CD4-positive, alpha-beta T cell treated with Interleukin-6 for 4 hours (primary cell): Measurements from ENCODE around the gene ASPM.
"Not testable (repeated sequence)": the region's sequence is repeated elsewhere in the genome, so short reads cannot be mapped to it uniquely, and the experiment has no call there.

Experiments used
- DNase-seq: peaks from one replicate; pipeline ENCODE4 v3.0.0-alpha.2; 2020; ENCODE audit warnings: mixed read lengths

The ASPM gene

DNA sequence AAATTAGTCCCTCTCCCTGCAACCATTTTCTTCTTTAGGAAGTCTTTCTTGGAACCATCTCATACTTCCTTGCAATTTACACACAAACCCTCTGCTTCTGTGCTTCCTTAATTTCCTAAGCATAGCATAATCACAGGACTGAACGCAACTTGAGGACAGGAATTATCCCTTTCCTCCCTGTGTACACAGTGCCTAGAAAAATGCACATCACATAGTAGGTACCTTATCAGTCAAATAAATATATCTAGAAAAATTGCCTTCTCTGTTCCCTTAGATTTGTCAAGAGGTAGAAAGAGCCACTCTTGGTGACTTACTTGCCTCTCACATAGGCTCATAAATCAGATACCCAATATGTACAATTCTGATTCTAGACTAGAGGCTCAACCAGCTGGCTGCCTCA, 4.9 kb downstream of the ASPM start:
- no peak for DNase-seq

DNA sequence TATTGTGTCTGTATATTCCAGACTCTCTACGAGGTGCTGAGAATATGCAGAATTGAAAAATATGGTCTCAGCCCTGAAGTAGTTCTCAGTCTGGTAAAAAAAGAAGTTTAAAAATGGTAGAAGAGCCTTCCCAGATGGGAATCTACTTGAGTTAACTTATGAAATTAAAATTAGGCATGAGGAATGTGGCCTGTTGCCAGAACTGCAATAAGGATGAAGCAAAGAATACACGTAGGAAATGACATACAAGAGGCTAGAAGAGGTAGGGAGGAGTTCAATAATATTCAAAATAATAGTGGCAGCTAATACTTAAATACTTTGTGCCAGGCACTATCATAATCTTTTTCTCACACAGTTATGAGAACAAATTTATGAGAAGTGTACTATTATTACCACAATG, 6.3 kb downstream of the ASPM start:
- no peak for DNase-seq

DNA sequence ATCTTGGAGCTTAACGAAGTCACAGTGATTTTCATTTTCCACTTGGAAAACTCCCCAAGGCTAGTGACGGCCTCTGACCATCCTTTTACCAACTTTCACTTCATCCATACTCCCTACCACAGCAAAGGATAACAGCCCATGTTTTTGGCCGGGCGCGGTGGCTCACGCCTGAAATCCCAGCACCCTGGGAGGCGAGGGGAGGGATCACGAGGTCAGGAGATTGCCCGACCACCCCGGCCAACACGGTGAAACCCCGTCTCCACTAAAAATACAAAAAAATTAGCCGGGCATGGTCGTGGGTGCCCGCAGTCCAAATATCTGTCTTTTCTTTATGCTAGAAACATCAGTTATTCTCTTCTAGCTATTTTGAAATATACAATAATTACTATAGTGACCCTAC, 7.3 kb downstream of the ASPM start:
- DNase-seq, result no peak

DNA sequence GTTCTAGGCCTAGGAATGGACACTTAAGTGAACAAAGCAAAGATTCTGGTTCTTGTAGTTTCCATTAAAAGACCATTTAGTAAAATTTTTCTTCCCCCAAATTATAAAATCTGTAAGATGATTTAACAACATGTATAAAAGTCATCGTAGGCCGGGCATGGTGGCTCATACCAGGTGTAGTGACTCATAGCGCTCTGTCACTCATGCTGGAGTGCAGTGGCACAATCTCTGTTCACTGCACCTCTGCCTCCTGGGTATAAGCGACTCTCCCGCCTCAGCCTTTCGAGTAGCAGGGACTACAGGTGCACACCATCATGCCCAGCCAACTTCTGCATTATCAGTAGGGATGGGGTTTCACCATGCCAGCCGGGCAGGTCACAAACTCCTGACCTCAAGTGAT, 9.1 kb downstream of the ASPM start:
- DNase-seq, result no peak

DNA sequence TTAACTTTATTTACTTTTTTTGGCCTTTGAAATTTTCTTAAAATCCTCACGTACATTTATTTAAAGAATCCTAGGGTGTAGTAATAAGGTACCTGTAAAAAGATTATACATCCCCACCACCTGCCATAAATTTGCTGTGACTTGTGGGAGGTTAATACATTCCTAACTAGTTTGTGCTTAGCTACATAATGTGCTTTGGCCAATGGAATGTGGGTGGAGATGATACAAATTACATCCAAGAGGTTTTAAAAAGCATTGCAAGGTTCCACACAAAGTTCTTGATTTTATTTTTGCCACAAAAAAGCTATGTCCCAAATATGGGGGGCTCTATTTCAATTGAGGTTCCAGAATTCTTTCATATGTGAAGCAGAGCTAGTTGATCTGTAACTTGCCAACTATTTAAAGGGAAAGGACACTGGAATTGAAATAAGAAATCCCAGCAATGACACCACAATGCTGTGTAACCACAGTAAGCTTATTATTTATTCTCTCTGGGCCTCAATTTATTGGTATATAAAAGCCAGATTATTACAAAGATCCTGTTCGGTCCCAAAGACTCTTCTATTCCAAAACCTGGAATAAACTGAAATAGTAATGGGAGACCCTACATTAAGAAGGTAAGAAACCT, 15.7 kb downstream of the ASPM start:
- no peak for DNase-seq

DNA sequence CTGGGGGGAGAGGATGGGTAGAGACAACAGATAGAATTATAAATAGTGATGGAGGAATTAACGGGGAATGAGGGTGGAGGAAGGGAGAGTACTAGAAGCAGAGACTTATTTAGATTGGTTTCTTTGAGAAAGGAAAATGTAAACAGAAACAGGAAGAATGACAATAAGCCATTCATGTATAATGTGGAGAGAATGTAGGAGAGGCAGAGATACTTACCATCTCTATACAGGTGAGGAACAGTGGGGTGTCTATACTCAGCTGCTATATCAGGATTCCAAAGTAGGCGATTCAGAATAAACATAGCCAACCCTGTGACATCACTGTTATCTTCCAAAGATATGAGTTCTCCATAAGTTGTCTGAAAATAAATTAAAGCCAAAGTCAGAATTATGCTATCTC, 16.8 kb downstream of the ASPM start:
- DNase-seq, result no peak

DNA sequence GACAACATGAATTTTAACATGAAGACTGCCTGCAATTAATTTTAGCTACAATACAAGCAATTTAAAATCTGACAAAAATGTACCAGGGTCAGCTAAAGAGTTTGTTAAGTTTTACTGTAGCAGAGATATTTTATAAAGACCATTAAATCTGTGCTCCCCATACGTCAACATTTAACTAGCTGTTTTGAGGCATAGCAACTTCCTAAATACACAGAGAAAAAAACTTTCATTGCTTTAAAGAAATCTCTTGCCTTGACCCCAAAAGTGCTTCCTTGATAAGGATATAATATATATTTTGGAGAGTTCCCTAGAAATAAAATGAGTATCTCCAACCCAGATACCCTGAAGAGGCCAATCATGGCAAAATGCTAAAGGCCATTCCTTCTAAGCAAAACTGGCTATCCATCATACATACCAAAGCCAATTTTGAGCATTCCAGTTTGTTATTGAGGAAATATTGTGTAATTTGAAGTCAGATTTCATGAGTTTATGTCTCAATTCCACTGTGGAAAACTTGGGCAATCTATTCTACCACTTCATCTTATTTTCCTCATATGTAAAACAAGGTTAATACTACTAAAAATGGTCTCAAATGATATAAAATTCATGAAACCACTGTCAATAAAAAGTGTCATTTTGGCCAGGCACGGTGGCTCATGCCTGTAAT, 19.1 kb downstream of the ASPM start:
- DNase-seq, result no peak

DNA sequence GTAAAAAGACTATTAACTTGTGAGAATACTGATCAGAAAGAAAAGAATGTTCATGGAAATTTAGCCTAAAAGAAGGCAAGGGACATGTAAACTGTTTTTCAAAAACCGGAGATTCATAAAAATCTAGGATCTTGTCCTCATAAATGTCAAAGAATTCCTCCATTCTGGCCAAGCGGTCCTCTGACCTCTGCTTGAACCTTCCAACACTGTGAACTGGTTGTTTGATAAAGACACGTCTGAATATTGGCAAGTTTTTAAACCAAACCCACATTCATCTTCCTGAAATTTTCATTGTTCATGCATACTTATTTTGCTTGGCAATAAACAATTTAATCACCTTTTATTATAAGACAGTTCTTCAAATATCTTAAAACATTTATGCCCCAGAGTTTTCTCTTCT, 19.8 kb downstream of the ASPM start:
- DNase-seq, result no peak

DNA sequence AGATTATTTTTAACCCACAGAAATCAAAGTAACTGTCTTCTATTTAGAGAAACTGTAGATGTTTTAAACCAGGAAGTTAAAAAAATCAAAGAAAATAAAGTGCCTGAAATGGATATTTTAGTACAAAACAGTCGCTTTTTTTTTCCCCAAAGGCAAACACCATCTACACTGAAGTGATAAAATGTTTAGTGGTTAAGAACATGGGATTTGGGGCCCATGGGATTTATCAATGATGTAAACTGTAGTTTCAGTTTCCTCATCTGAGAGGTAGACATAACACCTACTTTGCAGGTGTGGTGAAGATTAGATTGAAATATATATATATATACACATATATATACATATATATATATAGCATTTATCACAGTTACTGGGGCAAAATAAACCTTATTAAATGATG, 22.1 kb downstream of the ASPM start:
- no peak for DNase-seq

DNA sequence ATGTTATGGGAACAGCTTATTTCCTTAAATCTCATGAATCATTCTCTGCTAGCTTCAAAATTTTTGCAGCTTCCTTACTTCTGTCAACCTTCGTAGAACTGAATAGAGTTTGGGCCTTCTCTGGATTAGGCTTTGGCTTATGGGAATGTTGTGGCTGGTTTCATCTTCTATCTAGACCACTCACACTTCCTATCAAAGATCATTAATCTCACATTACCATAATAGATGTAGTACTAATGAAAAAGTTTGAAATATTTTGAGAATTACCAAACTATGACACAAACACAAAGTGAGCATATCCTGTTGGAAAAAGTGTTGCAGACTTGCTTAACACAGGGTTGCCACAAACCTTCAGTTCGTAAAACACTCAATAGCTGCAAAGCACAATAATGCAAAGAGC, 30.3 kb downstream of the ASPM start:
- no peak for DNase-seq

DNA sequence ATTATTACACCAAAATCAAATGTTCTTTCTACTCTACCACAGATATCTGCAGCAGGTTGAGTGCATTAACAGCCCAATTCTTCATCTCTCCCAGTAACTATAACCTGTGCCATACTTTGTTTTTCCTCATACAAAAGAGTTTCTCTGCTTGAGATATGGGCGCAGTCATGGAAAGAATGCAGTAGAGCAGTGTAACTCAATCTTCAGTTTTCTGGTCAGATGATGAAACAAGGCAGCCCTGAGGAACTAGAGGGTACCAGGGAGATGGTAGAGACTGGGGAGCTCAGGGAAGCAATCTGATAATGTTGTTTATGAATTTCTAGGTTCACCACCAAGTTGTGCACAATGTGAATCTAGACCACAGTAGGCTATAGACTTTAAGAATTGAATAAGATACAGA, 39.6 kb downstream of the ASPM start:
- DNase-seq, result no peak

DNA sequence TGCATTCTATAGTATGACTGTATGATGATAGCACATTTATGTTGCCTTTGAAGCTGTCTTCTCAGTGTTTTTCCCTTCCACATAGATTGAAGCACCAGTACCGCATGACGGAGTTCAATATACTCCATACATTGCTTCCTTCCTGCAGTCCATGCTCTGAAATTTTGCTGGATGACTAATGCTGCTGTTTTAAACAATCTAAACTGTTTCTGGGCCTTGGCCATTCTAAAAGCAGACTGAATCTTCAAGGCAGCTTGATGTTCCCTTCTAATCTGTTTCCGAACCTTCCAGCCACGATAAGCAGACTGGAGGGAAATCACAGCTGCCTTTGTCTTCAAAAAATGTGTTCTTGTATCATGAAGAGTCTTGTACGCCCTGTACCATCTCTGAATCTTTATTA, 43.2 kb downstream of the ASPM start:
- no peak for DNase-seq

DNA sequence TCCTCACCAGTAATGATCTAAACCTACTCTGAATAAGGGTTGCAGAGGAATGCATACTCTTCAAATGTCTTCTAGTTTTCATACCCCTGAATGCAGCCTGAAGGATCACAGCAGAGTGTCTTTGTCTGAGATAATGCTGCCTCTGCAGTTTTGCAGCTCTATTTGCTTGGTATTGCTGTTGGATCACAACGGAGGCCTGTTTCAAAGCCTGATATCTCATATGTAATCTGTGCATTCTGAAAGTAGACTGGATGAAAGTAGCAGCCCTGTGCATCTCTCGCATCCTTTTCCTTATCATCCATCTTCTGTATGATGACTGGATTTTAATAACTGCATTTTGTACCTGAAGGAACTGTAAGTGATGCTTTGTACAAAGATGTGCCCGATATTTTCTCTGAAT, 44.5 kb downstream of the ASPM start:
- DNase-seq, result no peak

DNA sequence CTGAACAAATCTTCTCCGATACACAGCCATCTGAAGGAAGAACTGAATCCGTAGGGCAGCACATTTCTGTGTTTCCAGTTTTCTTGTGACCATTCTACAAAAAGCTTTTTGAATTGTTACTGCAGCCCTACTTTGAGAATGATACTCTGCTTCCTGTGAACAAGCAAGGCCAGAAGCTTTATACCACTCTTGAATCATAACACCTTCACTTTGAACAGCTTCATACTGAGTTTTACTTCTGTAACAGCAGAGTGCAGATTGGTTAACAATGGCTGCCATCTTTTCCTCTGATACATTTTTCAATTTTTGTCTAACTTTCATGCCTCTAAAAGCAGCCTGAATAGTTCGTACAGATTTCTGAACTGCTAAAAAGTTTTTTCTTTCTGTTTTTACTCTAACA, 45.8 kb downstream of the ASPM start:
- DNase-seq, result no peak

DNA sequence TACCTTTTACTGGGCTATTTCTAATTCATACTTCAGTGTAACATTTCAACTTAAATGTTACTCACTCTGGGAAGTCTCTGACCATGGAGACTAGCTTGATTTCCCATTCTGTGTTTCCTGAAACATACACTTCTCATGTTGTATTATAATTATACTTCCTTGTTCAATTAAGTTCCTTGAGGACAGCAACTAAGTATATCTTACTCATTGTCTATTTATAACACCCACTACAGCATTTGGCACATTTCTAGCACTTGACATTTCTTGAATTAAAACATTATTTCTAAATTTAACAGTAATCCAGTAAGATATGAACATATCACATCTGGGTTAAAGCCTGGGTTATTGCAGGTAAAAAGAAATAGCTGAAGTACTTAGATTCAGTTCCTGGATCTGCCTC, 47.0 kb downstream of the ASPM start:
- no peak for DNase-seq

DNA sequence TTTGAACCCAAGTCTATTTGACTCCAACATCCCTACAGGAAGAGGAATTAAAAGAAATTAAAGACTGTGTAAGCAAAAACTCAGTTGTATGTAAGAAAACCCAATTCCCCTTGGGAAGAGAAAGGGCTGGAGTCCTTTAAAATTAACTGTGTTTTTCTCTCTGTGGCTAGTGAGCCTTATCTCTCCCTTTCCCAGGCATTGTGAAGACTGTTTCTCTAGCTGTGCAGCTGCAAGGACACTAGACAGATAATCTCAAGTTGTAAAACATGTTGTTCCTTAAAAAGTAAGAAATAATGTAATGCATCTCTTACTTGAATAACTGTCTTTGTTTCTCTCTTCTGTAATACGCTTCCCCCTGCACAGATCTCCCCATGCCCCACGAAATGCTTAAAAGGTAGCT, 49.5 kb downstream of the ASPM start:
- not testable (repeated sequence) for DNase-seq

DNA sequence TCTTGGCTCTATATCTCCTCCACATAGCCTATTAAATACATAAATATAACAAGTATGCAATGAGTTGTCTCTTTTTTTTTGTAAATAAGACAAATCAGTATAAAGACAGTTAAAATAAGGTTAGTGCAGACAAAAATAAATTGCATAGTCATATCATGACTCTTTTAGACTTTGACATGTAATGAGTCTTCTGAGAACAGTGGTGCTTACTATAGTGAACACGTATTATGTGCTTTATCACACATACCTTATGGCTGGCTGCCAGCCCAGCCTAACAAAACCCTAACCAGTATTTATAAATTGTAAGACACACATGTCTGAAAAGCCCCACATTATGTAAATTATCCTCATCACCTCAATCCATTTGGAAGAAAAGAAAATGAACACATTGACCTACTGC, 50.3 kb downstream of the ASPM start:
- no peak for DNase-seq

DNA sequence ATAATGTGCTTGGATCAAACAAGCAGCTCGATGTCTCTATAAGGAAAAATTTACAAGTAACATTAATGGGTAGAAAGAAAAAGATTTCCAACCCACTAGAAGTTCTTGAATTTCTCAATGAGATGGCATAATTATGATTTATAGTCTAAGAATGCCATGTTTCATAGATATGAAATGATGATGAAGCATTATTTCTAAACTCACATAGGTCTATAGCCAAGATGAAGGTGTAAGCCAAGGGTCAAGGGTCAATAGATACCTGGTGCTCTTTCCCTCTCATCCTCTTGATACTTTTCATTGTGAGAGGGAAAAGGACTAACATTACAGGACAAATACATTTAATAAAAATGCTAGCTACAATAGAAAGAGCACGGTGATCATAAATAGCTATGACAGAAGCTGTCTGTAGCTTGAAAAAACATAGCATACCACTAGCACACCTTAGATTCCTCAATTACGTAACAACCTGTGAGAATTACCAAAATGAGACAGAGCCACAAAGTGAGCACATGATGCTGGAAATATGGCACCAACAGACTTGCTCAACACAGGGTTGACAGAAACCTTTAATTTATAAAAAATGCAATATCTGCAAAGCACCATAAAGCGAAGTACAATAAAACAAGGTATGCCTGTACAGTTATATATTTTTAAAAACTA, 53.1 kb downstream of the ASPM start:
- no peak for DNase-seq

DNA sequence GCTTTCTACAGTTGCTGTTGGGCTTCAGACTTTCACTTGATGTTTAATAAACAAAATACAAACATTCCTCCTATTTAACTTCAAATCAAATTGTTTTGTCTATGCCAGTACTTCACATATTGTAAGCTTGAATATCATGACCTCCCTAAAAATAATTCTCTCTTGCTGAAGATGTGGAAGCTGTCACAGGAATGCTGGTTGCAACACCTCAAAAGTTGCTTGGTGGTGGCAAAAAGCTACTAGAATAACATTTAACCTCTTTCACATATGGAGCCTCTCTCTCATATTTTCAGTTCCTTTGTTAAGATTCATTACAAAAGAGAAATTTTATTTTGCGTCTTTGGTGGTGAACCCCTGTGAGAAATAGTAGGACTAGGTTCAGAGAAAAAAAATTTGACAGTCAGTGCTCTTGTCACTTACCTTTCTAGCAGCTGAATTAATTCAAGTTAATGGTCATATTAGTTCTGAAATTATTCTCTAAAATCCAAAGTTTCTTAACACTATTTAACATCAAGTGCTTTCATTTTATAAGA, 53.9 kb downstream of the ASPM start:
- DNase-seq, result no peak

DNA sequence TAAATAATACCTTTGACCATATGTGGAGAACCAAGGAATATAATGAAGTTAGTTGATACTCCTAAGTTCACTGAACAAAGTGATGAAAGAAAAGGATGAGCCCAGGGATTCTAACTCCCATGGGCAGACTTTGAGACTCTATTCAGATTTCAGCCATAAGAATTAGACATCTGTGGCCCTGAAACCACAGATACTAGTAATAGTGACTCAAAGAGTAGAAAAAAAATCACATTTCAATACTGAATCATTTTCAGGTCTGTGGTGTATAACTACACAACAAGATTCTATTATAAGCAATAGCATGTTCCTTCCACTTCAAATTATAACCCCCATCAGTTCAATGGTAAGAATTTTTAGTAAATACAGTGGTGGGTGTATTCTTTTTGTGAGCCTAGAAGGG, 63.0 kb downstream of the ASPM start:
- DNase-seq, result no peak

DNA sequence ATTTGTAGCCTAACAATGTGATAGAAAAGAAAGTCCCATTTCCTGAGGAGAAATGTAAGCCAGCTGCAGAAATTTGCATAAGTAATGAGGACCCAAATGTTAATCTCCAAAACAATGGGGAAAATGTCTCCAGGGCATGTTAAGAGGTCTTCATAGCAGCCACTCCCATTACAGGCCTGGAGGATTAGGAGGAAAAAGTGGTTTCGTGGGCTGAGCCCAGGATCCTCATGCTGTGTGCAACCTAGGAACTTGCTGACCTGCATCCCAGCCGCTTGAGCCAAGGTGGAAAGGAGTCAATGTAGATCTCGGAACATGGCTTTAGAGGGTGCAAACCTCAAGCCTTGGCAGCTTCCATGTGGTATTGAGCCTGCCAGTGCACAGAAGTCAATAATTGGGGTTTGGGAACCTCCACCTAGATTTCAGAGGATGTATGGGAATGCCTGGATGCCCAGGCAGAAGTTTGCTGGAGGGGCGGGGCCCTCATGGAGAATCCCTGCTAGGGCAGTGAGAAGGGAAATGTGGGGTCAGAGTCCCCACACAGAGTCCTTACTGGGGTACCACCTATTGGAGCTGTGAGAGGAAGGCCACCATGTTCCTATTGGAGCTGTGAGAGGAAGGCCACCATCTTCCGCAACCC, 65.2 kb downstream of the ASPM start:
- DNase-seq, result no peak

DNA sequence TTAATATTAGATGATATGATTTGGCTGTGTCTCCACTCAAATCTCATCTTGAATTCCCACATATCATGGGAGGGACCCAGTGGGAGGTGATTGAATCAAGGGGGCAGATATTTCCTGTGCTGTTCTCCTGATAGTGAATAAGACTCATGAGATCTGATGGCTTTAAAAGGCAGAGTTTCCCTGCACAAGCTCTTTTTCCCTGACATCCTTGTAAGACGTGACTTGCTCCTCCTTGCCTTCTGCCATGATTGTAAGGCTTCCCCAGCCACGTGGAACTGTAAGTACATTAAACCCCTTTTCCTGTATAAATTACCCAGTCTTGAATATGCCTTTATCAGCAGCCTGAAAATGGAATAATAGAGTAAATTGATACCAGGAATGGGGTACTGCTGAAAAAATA, 66.1 kb downstream of the ASPM start:
- DNase-seq, result no peak

DNA sequence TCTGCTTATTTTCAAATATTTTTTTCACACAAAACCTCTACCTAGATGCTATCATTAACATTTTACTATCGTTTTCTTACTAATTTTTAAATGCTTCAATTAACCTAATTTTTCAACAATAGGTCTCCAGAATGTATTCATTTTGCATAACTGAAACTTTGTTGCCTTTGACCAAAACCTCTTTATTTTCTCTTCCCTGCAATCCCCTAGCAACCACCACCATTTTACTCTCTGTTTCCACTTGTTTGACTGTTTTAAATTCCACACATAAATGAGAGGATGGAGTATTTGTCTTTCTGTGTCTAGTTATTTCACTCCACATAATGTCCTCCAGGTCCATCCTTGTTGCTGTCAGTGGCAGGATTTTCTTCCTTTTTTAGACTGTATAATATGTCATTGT, 69.9 kb downstream of the ASPM start:
- no peak for DNase-seq

DNA sequence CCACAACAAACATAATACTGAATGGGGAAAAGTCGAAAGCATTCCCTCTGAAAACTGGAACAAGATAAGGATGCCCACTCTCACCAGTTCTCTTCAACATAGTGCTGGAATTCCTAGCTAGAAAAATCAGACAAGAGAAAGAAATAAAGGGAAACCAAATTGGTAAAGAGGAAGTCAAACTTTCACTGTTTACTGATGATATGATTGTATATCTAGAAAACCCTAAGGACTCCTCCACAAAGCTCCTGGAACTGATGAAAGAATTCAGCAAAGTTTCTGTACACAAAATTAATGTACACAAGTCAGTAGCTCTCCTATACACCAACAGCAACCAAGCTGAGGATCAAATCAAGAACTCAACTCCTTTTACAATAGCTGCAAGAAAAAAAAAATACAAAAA, 72.5 kb downstream of the ASPM start:
- no peak for DNase-seq
